OCI-LY7 (cell line): ENCODE results near the gene MTFP1. TPM values are rescaled to one million over a fixed set of nuclear protein-coding genes. Genes with fewer than 3 reads are reported as not detected.

ENCODE experiments used
- BruUV-seq: library from RNA; stranded (reverse); fragments of 400-500 nt; replicated peaks from 2 replicates; lab custom pipeline; 2021; lab: Mats Ljungman, UMichigan
- CTCF ChIA-PET: fragments of 300-600 bp; sonication (Branson Sonifier 250); formaldehyde crosslinking; loops from one replicate; lab custom pipeline; 2022; ENCODE audit warnings: antibody characterized with exemption; ENCODE audit not compliant: unreplicated experiment; lab: Charles Lee
- POLR2A ChIA-PET: fragments of 300-600 bp; sonication (Branson Sonifier 250); formaldehyde crosslinking; loops from one replicate; lab custom pipeline; 2022; ENCODE audit warnings: antibody characterized with exemption; lab: Charles Lee
- DNase-seq: peaks from one replicate; pipeline ENCODE4 v3.0.0-alpha.2; 2015; ENCODE audit warnings: low spot score
- H2AFZ ChIP-seq: fragments of 200-600 bp; sonication (generic), shearing (Covaris generic); 2 replicates; pipeline ENCODE4 v1.6.1; 2014; ENCODE audit warnings: mild to moderate bottlenecking, antibody characterized with exemption, low read length, moderate library complexity
- H3K27ac ChIP-seq: fragments of 200-600 bp; sonication (generic); 2 replicates; pipeline ENCODE4 v1.5.1; 2014; ENCODE audit warnings: mixed run types, low read depth, mild to moderate bottlenecking, moderate library complexity, low read length, inconsistent platforms; ENCODE audit not compliant: poor library complexity, severe bottlenecking
- H3K36me3 ChIP-seq: fragments of 200-600 bp; sonication (generic); 2 replicates; pipeline ENCODE4 v1.6.1; 2014; ENCODE audit warnings: mild to moderate bottlenecking, antibody characterized with exemption, low read length, moderate library complexity, mixed read lengths; ENCODE audit not compliant: insufficient read depth
- H3K4me1 ChIP-seq: fragments of 200-600 bp; sonication (generic); 2 replicates; pipeline ENCODE4 v1.5.1; 2014; ENCODE audit warnings: mild to moderate bottlenecking, low read length; ENCODE audit not compliant: insufficient read depth, poor library complexity, severe bottlenecking
- H3K4me2 ChIP-seq: fragments of 200-600 bp; sonication (generic); 2 replicates; pipeline ENCODE4 v1.6.1; 2014; ENCODE audit warnings: mild to moderate bottlenecking, low read length
- H3K4me3 ChIP-seq: fragments of 200-600 bp; sonication (generic); 2 replicates; pipeline ENCODE4 v1.5.1; 2014; ENCODE audit warnings: mild to moderate bottlenecking, low read depth, low read length; ENCODE audit not compliant: poor library complexity, severe bottlenecking
- H3K79me2 ChIP-seq: fragments of 200-600 bp; sonication (generic); 2 replicates; pipeline ENCODE4 v1.6.1; 2016; ENCODE audit warnings: low read depth, mild to moderate bottlenecking, low read length, moderate library complexity, mixed read lengths; ENCODE audit not compliant: insufficient read depth
- H3K9me2 ChIP-seq: fragments of 200-600 bp; sonication (generic); 2 replicates; pipeline ENCODE4 v1.6.1; 2016; ENCODE audit warnings: mild to moderate bottlenecking, low read length, mixed read lengths; ENCODE audit not compliant: insufficient read depth
- H3K9me3 ChIP-seq: fragments of 200-600 bp; sonication (generic); 2 replicates; pipeline ENCODE4 v1.6.1; 2014; ENCODE audit warnings: mild to moderate bottlenecking, mixed run types, low read length, mixed read lengths
- H4K20me1 ChIP-seq: fragments of 200-600 bp; sonication (generic); 2 replicates; pipeline ENCODE4 v1.6.1; 2014; ENCODE audit warnings: mild to moderate bottlenecking, antibody characterized with exemption, low read length, moderate library complexity, mixed read lengths; ENCODE audit not compliant: insufficient read depth
- EZH2phosphoT487 ChIP-seq: fragments of 200-600 bp; sonication (generic); IDR thresholded peaks from 2 replicates; pipeline ENCODE4 v1.6.1; 2018; ENCODE audit warnings: low read depth, borderline replicate concordance, mild to moderate bottlenecking, mixed run types, antibody characterized with exemption, low read length, moderate library complexity, mixed read lengths
- intact Hi-C: fragments of 100-400 bp; cut with micrococcal nuclease; formaldehyde crosslinking; loops from one replicate; pipeline ENCODE4 v1.10.0; 2022; ENCODE audit not compliant: unreplicated experiment
- total RNA-seq, 2 experiments: library from RNA; depleted of rRNA in 1 of 2; stranded (reverse); fragments of >200 nt in 1 of 2; shearing (Covaris generic) in 1 of 2; gene quantifications; 2 replicates each; pipeline ENCODE4 v1.2.3, GENCODE V29; 2014 to 2022
- TF ChIP-seq, protein P1 (sequence below): fragments of 200-600 bp; sonication (generic); conservative IDR thresholded peaks from 2 replicates; pipeline ENCODE4 v1.5.1; 2014; ENCODE audit warnings: mild to moderate bottlenecking, antibody characterized with exemption, low read length, moderate library complexity, mixed read lengths

The MTFP1 gene
- total RNA-seq, 2 experiments from 2014 or later, result 81.9 to 83.2 TPM

DNA sequence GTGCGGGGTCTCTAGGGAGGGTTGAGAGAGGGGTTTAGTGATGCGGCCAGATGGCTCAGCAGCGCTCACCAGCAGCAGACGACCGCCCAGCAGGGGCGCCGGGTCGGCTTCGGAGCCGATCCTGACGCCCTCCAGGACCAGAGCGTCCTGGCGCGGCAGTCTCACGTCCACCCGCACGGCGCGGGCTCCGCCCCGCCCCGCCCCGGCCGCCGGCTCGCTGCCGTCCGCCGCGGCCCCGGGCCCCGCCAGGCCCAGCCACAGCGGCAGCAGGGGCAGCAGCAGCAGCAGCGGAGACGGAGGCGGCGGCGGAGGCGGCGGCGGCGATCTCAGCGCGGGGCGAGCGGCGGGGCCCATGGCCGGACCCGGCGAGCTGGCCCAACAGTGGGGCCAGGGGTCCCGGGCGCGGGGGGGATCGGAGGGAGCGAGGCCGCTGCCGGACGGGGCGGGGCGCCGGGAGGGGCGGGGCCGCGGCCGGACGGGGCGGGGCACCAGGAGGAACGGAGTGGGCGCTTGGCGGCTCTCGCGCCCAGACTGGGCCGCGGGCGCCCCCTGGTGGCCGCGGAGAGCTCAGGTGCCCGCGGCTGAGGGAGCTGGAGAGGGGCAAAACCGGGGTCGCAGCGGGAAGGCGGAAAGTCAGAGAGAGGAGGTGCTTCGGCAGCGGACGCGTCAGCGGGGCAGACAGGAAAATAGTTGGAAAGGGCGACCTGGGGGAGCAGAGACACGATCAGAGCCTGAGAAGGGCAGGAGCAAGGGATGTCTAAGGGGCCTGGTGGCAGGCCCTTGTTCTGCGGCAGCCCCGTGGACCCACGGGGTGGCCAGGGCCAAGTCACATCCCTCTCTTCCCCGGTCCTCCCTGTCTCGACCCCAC lies 38.4 kb upstream of the MTFP1 start, which contains the start of gene RNF215:
RNF215 (minus strand) TSS at position 452 of the 868 bp plus-strand sequence; CDS start at position 354, 98 bp downstream.
- peak; percentile 86 for DNase-seq
- H3K4me2 ChIP-seq, result peak within 1 kb of the TSS; percentile 65
- intact Hi-C loops, result loop anchor here (1.0 to 5.0 kb wide), 5 partner anchors 31 to 275 kb away; partner anchors contain the start of genes SF3A1 and TBC1D10A

DNA sequence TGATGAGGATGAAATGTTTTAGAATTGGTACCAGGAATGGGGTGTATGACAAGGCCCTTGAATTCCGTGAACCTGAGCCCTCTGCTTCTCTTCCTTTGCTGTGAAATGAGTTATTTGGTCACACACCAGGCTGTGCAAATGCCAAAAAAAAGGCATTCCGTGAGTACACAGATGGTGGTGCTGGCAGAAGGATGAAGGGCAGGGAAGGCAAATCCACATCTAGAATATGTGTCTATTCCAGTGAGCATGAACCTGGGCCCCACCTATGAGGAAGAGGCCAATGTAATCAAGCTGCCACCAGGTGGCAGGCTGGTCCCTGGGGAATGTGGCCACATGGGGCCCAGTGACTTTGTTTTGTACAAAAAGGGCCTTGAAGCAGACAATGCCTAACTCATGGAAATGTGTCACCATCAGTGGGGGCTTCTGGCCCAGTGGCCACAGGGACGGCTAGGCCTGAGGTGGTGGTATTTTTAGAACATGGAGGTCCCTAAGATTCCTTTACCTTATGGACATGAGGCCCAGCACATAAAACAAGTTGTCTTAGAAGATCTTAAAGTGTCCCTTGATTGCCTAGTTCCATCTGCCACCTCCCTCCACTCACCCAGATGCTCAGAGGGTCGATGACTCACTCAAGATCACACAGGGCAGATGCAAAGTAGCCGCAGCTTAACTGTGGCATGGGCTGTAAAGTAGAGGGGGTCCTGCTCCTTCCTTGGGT lies 34.4 kb upstream of the MTFP1 start:
- POLR2A ChIA-PET, result interaction anchor here (2.0 kb wide), 1 partner anchor 33 kb away, joined by 15 read pairs; the partner anchor contains the start of gene MTFP1
- Histone ChIP-seq H3K9me2 (no peaks in the 10 kb centered on the region), H4K20me1 (no peaks in the 10 kb centered on the region), H3K9me3 (peaks cover 6% of the 10 kb centered on the region; the same call in 1 of the 2 replicates), H3K4me1 (peaks cover 38% of the 10 kb centered on the region), H3K4me3 (no peak overlapping the region), H3K36me3 (no peaks in the 10 kb centered on the region; the same call in 1 of the 2 replicates), H3K79me2 (no peaks in the 10 kb centered on the region), H3K27ac (peak overlapping the region; percentile 58), H3K4me2 (peak overlapping the region; percentile 73), H2AFZ (peak overlapping the region; percentile 70)
- CTCF ChIA-PET, result interaction anchor here (0.6 to 2.0 kb wide), 4 partner anchors 34 to 128 kb away, joined by 4 to 11 read pairs (median 6); no protein-coding TSS in a partner anchor
- no peak for TF ChIP-seq EZH2phosphoT487
- TF ChIP-seq, protein P1, sequence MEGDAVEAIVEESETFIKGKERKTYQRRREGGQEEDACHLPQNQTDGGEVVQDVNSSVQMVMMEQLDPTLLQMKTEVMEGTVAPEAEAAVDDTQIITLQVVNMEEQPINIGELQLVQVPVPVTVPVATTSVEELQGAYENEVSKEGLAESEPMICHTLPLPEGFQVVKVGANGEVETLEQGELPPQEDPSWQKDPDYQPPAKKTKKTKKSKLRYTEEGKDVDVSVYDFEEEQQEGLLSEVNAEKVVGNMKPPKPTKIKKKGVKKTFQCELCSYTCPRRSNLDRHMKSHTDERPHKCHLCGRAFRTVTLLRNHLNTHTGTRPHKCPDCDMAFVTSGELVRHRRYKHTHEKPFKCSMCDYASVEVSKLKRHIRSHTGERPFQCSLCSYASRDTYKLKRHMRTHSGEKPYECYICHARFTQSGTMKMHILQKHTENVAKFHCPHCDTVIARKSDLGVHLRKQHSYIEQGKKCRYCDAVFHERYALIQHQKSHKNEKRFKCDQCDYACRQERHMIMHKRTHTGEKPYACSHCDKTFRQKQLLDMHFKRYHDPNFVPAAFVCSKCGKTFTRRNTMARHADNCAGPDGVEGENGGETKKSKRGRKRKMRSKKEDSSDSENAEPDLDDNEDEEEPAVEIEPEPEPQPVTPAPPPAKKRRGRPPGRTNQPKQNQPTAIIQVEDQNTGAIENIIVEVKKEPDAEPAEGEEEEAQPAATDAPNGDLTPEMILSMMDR, result peak; percentile 93
- intact Hi-C loops, result loop anchor here (1.0 to 2.0 kb wide), 4 partner anchors 32 to 128 kb away; no protein-coding TSS in a partner anchor
- DNase-seq, result peak; percentile 94
- no TSS peak for BruUV-seq

More for the DNA sequence above, 38.4 kb upstream of the MTFP1 start, which contains the start of gene RNF215:
- POLR2A ChIA-PET, result interaction anchor here (0.7 kb wide), 1 partner anchor 31 kb away, joined by 3 read pairs; the partner anchor contains the start of genes CCDC157 and SF3A1
- BruUV-seq, result no TSS peak
- TF ChIP-seq EZH2phosphoT487, result no peak
- TF ChIP-seq, protein P1, result peak; percentile 82
- CTCF ChIA-PET, result interaction anchor here (0.6 to 1.2 kb wide), 4 partner anchors 52 to 99 kb away, joined by 3 to 9 read pairs (median 3); no protein-coding TSS in a partner anchor
- Histone ChIP-seq H3K9me2 (no peaks in the 10 kb centered on the region), H3K27ac (no peak within 1 kb of the TSS), H3K36me3 (no peaks in the 10 kb centered on the region; the same call in 1 of the 2 replicates), H2AFZ (no peak within 1 kb of the TSS; the same call in 1 of the 2 replicates), H3K4me3 (peak within 1 kb of the TSS; percentile 66), H4K20me1 (no peaks in the 10 kb centered on the region), H3K9me3 (peaks cover 6% of the 10 kb centered on the region; the same call in 1 of the 2 replicates), H3K79me2 (no peaks in the 10 kb centered on the region), H3K4me1 (peaks cover 23% of the 10 kb centered on the region)
